Naive B cell (primary cell): ENCODE results near the gene PTCRA. TPM values are rescaled to one million over a fixed set of nuclear protein-coding genes. Genes with fewer than 3 reads are reported as not detected.
A peak's percentile ranks its signal among the peaks of the same experiment; 100 is the strongest.
"Not testable (repeated sequence)": the region's sequence is repeated elsewhere in the genome, so short reads cannot be mapped to it uniquely, and the experiment has no call there.

Experiments used
- ATAC-seq, 2 donors: fragments of 150-1000 bp; cut with Tn5 transposase; 2 replicates each; pipeline ENCODE4 v1.10.0; 2021; ENCODE audit warnings: low read depth in 2 of 2, mild to moderate bottlenecking in 2 of 2, moderate library complexity in 2 of 2
- DNase-seq: peaks from one replicate; pipeline ENCODE4 v3.0.0; 2022
- H3K27ac Mint-ChIP-seq, 6 donors: one replicate each; pipeline ENCODE4 v1.8.0; 2020 to 2022; ENCODE audit warnings: mild to moderate bottlenecking in 6 of 6, mixed read lengths in 6 of 6, moderate library complexity in 5 of 6, inconsistent platforms in 2 of 6
- H3K27me3 Mint-ChIP-seq, 3 donors: one replicate each; pipeline ENCODE4 v1.8.0; 2021 to 2022; ENCODE audit warnings: mixed read lengths in 3 of 3, mild to moderate bottlenecking in 1 of 3
- H3K36me3 Mint-ChIP-seq, 2 donors: one replicate each; pipeline ENCODE4 v1.8.0; 2020 to 2022; ENCODE audit warnings: mixed read lengths in 2 of 2, inconsistent platforms in 1 of 2, mild to moderate bottlenecking in 1 of 2
- H3K4me1 Mint-ChIP-seq, 3 donors: one replicate each; pipeline ENCODE4 v1.8.0; 2020 to 2022; ENCODE audit warnings: mixed read lengths in 3 of 3, inconsistent platforms in 1 of 3, mild to moderate bottlenecking in 1 of 3, moderate library complexity in 1 of 3
- H3K4me3 Mint-ChIP-seq, 8 donors: one replicate each; pipeline ENCODE4 v1.8.0; 2020 to 2022; ENCODE audit warnings: mild to moderate bottlenecking in 8 of 8, mixed read lengths in 8 of 8, moderate library complexity in 8 of 8, inconsistent platforms in 2 of 8
- H3K9me3 Mint-ChIP-seq, 7 donors: one replicate each; pipeline ENCODE4 v1.8.0; 2020 to 2022; ENCODE audit warnings: mixed read lengths in 7 of 7, mild to moderate bottlenecking in 5 of 7, inconsistent platforms in 2 of 7, moderate library complexity in 1 of 7
- polyA plus RNA-seq, 6 donors: library from polyadenylated mRNA; unstranded; fragments of 300-500 nt; fragmentation: Illumina TruSeq; gene quantifications; one replicate each; pipeline ENCODE4 v1.2.3, GENCODE V29; 2021; ENCODE audit warnings: low read depth in 6 of 6

Gene PTCRA
- polyA plus RNA-seq: 1 to 10 TPM in 1 of 6 donors, under 1 TPM in 3, not detected in 2; 0.41 to 1.9 (median 0.68) TPM

- DNase-seq (no peak), ATAC-seq (peak in 1 of 2 donors; percentile 21)
- Mint-ChIP-seq H3K4me3 (peak within 1 kb of the TSS in 1 of 8 donors; percentile 78), H3K36me3 (no peaks in the 10 kb centered on the region), H3K4me1 (peaks cover 3 to 11% (median 5%) of the 10 kb centered on the region in 3 donors), H3K27me3 (peaks cover 0 to 12% (median 8%) of the 10 kb centered on the region in 3 donors), H3K9me3 (no peaks in the 10 kb centered on the region), H3K27ac (peak within 1 kb of the TSS in 2 of 6 donors; percentile 11 to 37)
Observed at GRCh38 chr6:42915732-42916131, at the start of gene PTCRA. TSS of gene PTCRA (plus strand) at chr6:42916053. CDS start at chr6:42916070, 17 bp downstream.

- Mint-ChIP-seq H3K4me3 (no peak overlapping the region), H3K4me1 (no peaks in the 10 kb centered on the region), H3K36me3 (peaks cover 6 to 17% of the 10 kb centered on the region in 2 donors), H3K9me3 (no peaks in the 10 kb centered on the region), H3K27ac (peak overlapping the region in 1 of 6 donors; percentile 39), H3K27me3 (no peaks in the 10 kb centered on the region)
- ATAC-seq (no peak), DNase-seq (no peak)
Observed at GRCh38 chr6:42870145-42870936, 45.5 kb upstream of the PTCRA start.

GRCh38 chr6:42871711-42872110, 44.1 kb upstream of the PTCRA start:
- no peak overlapping the region for H3K4me3 Mint-ChIP-seq
- no peak for DNase-seq
- peaks cover 6 to 9% of the 10 kb centered on the region in 2 donors for H3K36me3 Mint-ChIP-seq
- ATAC-seq: no peak
- H3K4me1 Mint-ChIP-seq: no peaks in the 10 kb centered on the region
- H3K9me3 Mint-ChIP-seq: no peaks in the 10 kb centered on the region
- H3K27me3 Mint-ChIP-seq: no peaks in the 10 kb centered on the region
- H3K27ac Mint-ChIP-seq: peak overlapping the region in 2 of 6 donors; percentile 4 to 57

- ATAC-seq (no peak), DNase-seq (no peak)
- H3K4me1 Mint-ChIP-seq: no peaks in the 10 kb centered on the region
- H3K27ac Mint-ChIP-seq: peak overlapping the region in 1 of 6 donors; percentile 41
- no peaks in the 10 kb centered on the region for H3K9me3 Mint-ChIP-seq
- H3K27me3 Mint-ChIP-seq: no peaks in the 10 kb centered on the region
- H3K4me3 Mint-ChIP-seq: no peak overlapping the region
- H3K36me3 Mint-ChIP-seq: no peaks in the 10 kb centered on the region
Observed at GRCh38 chr6:42873313-42873712, 42.5 kb upstream of the PTCRA start.

DNA sequence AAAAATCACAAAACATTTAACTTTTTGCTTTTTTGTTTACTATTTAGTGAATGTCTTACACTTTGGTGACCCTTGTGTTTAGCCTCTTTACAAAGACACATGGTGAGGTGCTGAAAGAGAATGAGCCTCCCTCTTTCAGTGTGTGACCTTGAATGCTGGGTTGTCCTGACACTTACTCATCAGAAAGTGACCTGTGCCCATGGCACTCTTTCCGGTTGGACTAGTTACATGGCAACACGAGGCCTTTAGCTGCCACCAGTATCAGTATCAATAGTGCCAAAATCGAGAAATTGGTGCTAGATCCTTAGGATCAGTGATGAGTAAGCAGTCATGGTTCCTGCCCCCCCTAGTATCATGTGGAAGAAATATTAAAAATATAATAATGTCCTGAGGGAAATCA, 38.2 kb upstream of the PTCRA start:
- peaks cover 8 to 24% (median 10%) of the 10 kb centered on the region in 3 donors for H3K4me1 Mint-ChIP-seq
- ATAC-seq (no peak), DNase-seq (no peak)
- no peaks in the 10 kb centered on the region for H3K9me3 Mint-ChIP-seq
- H3K36me3 Mint-ChIP-seq: no peaks in the 10 kb centered on the region
- H3K4me3 Mint-ChIP-seq: peak overlapping the region in 4 of 8 donors; percentile 49 to 77 (median 56)
- H3K27me3 Mint-ChIP-seq: no peaks in the 10 kb centered on the region
- H3K27ac Mint-ChIP-seq: peak overlapping the region in 3 of 6 donors; percentile 38 to 90 (median 64)

- peak within 1 kb of the TSS; percentile 95 to 100 (median 98) for H3K27ac Mint-ChIP-seq
Observed at GRCh38 chr6:42879372-42880239, 36.2 kb upstream of the PTCRA start, which contains the start of gene RPL7L1. TSS of gene RPL7L1 (plus strand) at chr6:42879616. CDS start at chr6:42879911, 295 bp downstream.

GRCh38 chr6:42880240-42880817, 35.5 kb upstream of the PTCRA start:
- Mint-ChIP-seq H3K4me1 (peaks cover 10 to 34% (median 11%) of the 10 kb centered on the region in 3 donors), H3K4me3 (peak overlapping the region; percentile 91 to 99 (median 96)), H3K36me3 (peaks cover 14 to 15% of the 10 kb centered on the region in 2 donors), H3K27ac (peak overlapping the region; percentile 95 to 100 (median 98))
- not testable (repeated sequence) for DNase-seq, H3K9me3 Mint-ChIP-seq, H3K27me3 Mint-ChIP-seq, ATAC-seq

More at GRCh38 chr6:42879372-42880239, 36.2 kb upstream of the PTCRA start, which contains the start of gene RPL7L1:
- peak within 1 kb of the TSS; percentile 91 to 99 (median 96) for H3K4me3 Mint-ChIP-seq
- H3K36me3 Mint-ChIP-seq: peaks cover 14 to 15% of the 10 kb centered on the region in 2 donors
- ATAC-seq (peak; percentile 88 to 92), DNase-seq (peak; percentile 87)
- no peaks in the 10 kb centered on the region for H3K9me3 Mint-ChIP-seq
- peaks cover 10 to 34% (median 11%) of the 10 kb centered on the region in 3 donors for H3K4me1 Mint-ChIP-seq
- H3K27me3 Mint-ChIP-seq: no peaks in the 10 kb centered on the region

DNA sequence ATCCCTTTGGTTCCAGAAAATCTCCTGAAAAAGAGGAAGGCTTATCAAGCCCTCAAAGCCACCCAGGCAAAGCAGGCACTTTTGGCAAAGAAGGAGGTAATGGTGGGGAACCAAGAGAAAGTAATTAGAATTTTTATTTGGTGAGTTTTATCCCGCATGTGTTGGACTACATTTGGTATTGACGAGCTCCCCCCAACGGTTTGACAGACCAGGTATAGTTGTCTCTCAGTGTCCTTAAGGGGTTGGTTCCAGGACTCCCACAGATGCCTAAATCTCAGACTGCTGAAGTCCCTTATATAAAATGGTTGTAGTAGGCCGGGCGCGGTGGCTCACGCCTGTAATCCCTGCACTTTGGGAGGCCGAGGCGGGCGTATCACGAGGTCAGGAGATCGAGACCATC, 35.0 kb upstream of the PTCRA start:
- not testable (repeated sequence) for ATAC-seq, H3K27me3 Mint-ChIP-seq, DNase-seq, H3K9me3 Mint-ChIP-seq
- Mint-ChIP-seq H3K36me3 (peaks cover 14 to 18% of the 10 kb centered on the region in 2 donors), H3K27ac (peak overlapping the region; percentile 95 to 100 (median 98)), H3K4me3 (peak overlapping the region; percentile 91 to 99 (median 96)), H3K4me1 (peaks cover 10 to 34% (median 11%) of the 10 kb centered on the region in 3 donors)

GRCh38 chr6:42885702-42886101, 30.2 kb upstream of the PTCRA start:
- Mint-ChIP-seq H3K9me3 (no peaks in the 10 kb centered on the region), H3K4me1 (peaks cover 5 to 28% (median 7%) of the 10 kb centered on the region in 3 donors), H3K36me3 (peaks cover 14 to 22% of the 10 kb centered on the region in 2 donors), H3K4me3 (peak overlapping the region in 1 of 8 donors; percentile 31), H3K27ac (no peak overlapping the region), H3K27me3 (no peaks in the 10 kb centered on the region)
- no peak for ATAC-seq
- DNase-seq: no peak

- H3K27ac Mint-ChIP-seq: peak overlapping the region in 2 of 6 donors; percentile 28 to 34
Observed at GRCh38 chr6:42888201-42888600, 27.7 kb upstream of the PTCRA start.

DNA sequence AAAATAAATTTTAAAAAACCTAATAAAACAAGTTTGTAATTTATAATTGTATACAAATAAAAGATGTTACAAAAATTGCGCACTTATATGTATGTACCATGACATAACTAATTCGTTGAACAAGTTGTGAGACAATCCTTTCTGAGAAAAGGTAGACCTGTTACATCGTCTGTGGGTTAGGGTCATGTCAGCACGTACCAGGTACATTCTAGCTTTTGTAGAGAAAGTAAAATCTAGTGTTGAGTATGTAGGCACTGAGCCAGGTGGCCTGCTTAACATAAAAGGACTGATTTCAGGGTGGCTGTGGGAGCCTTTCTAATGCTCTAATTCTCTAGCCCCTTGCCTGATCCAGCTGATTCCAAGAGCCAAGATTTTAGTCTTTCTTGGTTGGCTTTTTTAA, 26.0 kb upstream of the PTCRA start:
- ATAC-seq: no peak
- Mint-ChIP-seq H3K4me1 (peaks cover 24 to 35% (median 32%) of the 10 kb centered on the region in 3 donors), H3K9me3 (no peaks in the 10 kb centered on the region), H3K27me3 (no peaks in the 10 kb centered on the region), H3K4me3 (peak overlapping the region; percentile 95 to 99 (median 98)), H3K27ac (peak overlapping the region in 5 of 6 donors; percentile 62 to 97 (median 95)), H3K36me3 (peaks cover 0 to 7% of the 10 kb centered on the region in 2 donors)
- no peak for DNase-seq

More at GRCh38 chr6:42888201-42888600, 27.7 kb upstream of the PTCRA start:
- Mint-ChIP-seq H3K36me3 (peaks cover 14 to 19% of the 10 kb centered on the region in 2 donors), H3K4me3 (peak overlapping the region in 1 of 8 donors; percentile 59), H3K4me1 (peaks cover 11 to 26% (median 18%) of the 10 kb centered on the region in 3 donors)
- not testable (repeated sequence) for H3K27me3 Mint-ChIP-seq, DNase-seq, ATAC-seq, H3K9me3 Mint-ChIP-seq

DNA sequence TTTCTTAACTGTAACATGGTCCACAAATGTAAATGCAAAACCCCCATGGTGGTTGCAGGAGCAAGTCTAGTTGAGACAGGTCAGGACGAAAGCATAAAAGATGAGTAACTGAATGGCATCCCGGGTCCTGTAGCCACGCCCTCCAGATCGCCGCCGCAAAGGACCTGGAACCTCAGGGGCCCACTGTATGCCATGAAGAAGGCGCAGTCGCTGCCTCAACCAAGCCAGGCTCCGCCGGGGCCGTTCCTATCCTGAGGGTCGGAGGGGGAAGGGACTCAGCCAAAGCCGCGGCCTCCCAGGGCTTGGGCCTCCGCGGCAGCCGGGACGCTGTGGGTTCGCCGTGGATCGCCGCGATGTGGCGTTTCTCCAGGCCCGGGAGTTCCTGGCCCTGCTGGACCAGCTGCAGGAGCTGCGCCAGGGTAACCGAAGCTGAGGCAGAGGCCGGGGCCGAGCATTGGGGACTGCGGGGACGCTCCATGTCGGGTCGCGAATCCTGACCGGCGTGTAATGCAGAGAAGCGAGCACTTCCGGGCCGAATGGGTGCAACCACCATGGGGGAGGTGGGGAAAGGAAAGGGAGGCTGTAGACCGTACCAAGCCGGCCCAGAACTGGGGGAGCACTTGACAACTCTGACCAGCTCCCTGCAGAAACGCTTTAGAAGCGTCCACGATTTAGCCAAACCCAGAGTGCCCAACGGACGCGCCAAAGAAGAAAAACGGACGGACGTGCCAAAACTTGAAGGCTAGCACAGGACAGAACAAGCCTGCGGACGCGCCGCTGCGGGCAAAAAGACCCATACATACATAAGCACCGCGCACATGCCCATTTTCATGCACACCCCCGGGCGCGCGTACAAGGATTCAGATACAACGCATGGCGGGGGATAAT, 25.3 kb upstream of the PTCRA start:
- ATAC-seq (peak; percentile 95 to 96), DNase-seq (peak; percentile 87)
- Mint-ChIP-seq H3K27me3 (no peaks in the 10 kb centered on the region), H3K4me3 (peak overlapping the region; percentile 95 to 99 (median 98)), H3K27ac (peak overlapping the region; percentile 75 to 97 (median 95)), H3K36me3 (peaks cover 0 to 7% of the 10 kb centered on the region in 2 donors), H3K4me1 (peaks cover 24 to 35% (median 32%) of the 10 kb centered on the region in 3 donors), H3K9me3 (no peaks in the 10 kb centered on the region)
